ENCODE data around the gene KIF6.

- TF ChIP-seq BHLHE40 (IDR thresholded peaks at IDR 0.05; ENCODE audit: borderline replicate concordance) (no peak), SUZ12 (IDR thresholded peaks at IDR 0.05) (no peak), FOXM1 (IDR thresholded peaks at IDR 0.05; ENCODE audit: borderline replicate concordance) (no peak), PKNOX1 (IDR thresholded peaks at IDR 0.05) (no peak), ARNT (IDR thresholded peaks at IDR 0.05) (no peak), LEF1 (IDR thresholded peaks at IDR 0.05; ENCODE audit: borderline replicate concordance) (no peak), CTBP1 (IDR thresholded peaks at IDR 0.05; ENCODE audit: borderline replicate concordance) (no peak), SP1 (IDR thresholded peaks at IDR 0.05) (no peak), ZNF384 (IDR thresholded peaks at IDR 0.05) (no peak), FOXA1 (IDR thresholded peaks at IDR 0.05) (no peak), L3MBTL2 (conservative IDR thresholded peaks at IDR 0.05) (no peak), ELF4 (IDR thresholded peaks at IDR 0.05) (no peak)
Observed at GRCh38 chr6:39706819-39707335, 18.3 kb downstream of the KIF6 start.
